ENCODE measurements around the gene PPARD.

GRCh38 chr6:35293681-35294080 lies 48.7 kb upstream of the PPARD start:
- TF ChIP-seq ZFP36 (IDR thresholded peaks at IDR 0.05; ENCODE audit: borderline replicate concordance, low read depth, low read length, partially characterized antibody) (no peak), ZNF629 (CRISPR knock-in tag; conservative IDR thresholded peaks at IDR 0.05) (no peak), EP300 (IDR thresholded peaks at IDR 0.05; ENCODE audit: low read depth in 2 of 2, low read length in 2 of 2) (no peak), EP300 (CRISPR knock-in tag; IDR thresholded peaks at IDR 0.05; ENCODE audit: borderline replicate concordance) (no peak), ARID2 (CRISPR knock-in tag; IDR thresholded peaks at IDR 0.05; ENCODE audit: borderline replicate concordance) (no peak), DPF2 (CRISPR knock-in tag; IDR thresholded peaks at IDR 0.05; ENCODE audit: borderline replicate concordance, low read depth) (no peak), KAT7 (CRISPR knock-in tag; IDR thresholded peaks at IDR 0.05; ENCODE audit: borderline replicate concordance) (no peak)
- TF ChIP-seq, protein P1, sequence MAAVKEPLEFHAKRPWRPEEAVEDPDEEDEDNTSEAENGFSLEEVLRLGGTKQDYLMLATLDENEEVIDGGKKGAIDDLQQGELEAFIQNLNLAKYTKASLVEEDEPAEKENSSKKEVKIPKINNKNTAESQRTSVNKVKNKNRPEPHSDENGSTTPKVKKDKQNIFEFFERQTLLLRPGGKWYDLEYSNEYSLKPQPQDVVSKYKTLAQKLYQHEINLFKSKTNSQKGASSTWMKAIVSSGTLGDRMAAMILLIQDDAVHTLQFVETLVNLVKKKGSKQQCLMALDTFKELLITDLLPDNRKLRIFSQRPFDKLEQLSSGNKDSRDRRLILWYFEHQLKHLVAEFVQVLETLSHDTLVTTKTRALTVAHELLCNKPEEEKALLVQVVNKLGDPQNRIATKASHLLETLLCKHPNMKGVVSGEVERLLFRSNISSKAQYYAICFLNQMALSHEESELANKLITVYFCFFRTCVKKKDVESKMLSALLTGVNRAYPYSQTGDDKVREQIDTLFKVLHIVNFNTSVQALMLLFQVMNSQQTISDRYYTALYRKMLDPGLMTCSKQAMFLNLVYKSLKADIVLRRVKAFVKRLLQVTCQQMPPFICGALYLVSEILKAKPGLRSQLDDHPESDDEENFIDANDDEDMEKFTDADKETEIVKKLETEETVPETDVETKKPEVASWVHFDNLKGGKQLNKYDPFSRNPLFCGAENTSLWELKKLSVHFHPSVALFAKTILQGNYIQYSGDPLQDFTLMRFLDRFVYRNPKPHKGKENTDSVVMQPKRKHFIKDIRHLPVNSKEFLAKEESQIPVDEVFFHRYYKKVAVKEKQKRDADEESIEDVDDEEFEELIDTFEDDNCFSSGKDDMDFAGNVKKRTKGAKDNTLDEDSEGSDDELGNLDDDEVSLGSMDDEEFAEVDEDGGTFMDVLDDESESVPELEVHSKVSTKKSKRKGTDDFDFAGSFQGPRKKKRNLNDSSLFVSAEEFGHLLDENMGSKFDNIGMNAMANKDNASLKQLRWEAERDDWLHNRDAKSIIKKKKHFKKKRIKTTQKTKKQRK (IDR thresholded peaks at IDR 0.05; ENCODE audit: low read length) = no peak
- TF ChIP-seq, protein P2, sequence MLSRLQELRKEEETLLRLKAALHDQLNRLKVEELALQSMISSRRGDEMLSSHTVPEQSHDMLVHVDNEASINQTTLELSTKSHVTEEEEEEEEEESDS (CRISPR knock-in tag; IDR thresholded peaks at IDR 0.05; ENCODE audit: borderline replicate concordance) = no peak

Data from HepG2 (cell line).